ENCODE data around the gene RPL26. TPM values are rescaled to one million over a fixed set of nuclear protein-coding genes. Genes with fewer than 3 reads are reported as not detected.

RPL26 gene
- total RNA-seq, 1 experiment from 2014 or later: 2,438 TPM

Small RNA genes lying within 50 kb of the gene (small RNA-seq; reads per million reads assigned to genes)
- gene RF00265: 0.20 reads per million

Other genes with a start within 250 kb of the RPL26 start
- gene PER1, start 230.8 kb downstream of the RPL26 start, total RNA-seq (2014; rRNA removed; shearing (Covaris generic)): 3.2 and 5.2 TPM in 2 replicates
- 2.7 and 4.6 TPM in 2 replicates for gene VAMP2, start 220.2 kb downstream of the RPL26 start, total RNA-seq (2014; rRNA removed; shearing (Covaris generic))
- 12.3 and 14.5 TPM in 2 replicates for gene TMEM107, start 206.8 kb downstream of the RPL26 start, total RNA-seq (2014; rRNA removed; shearing (Covaris generic))
- 6.5 and 9.9 TPM in 2 replicates for gene BORCS6, start 193.0 kb downstream of the RPL26 start, total RNA-seq (2014; rRNA removed; shearing (Covaris generic))
- gene AURKB, start 172.6 kb downstream of the RPL26 start, total RNA-seq (2014; rRNA removed; shearing (Covaris generic)): 147 and 161 TPM in 2 replicates
- 5.2 and 6.9 TPM in 2 replicates for gene CTC1, start 135.1 kb downstream of the RPL26 start, total RNA-seq (2014; rRNA removed; shearing (Covaris generic))
- 55.3 and 55.4 TPM in 2 replicates for gene PFAS, start 133.9 kb downstream of the RPL26 start, total RNA-seq (2014; rRNA removed; shearing (Covaris generic))
- 13.0 and 15.9 TPM in 2 replicates for gene RANGRF, start 94.5 kb downstream of the RPL26 start, total RNA-seq (2014; rRNA removed; shearing (Covaris generic))
- gene SLC25A35, start 87.8 kb downstream of the RPL26 start, total RNA-seq (2014; rRNA removed; shearing (Covaris generic)): 0.48 and 5.1 TPM in 2 replicates
- 0.10 and 0.27 TPM in 2 replicates for gene ARHGEF15, start 73.0 kb downstream of the RPL26 start, total RNA-seq (2014; rRNA removed; shearing (Covaris generic))
- gene ODF4, start 43.4 kb downstream of the RPL26 start, total RNA-seq (2014; rRNA removed; shearing (Covaris generic)): not detected in 2 replicates
- not detected in 2 replicates for gene RNF222, start 14.6 kb upstream of the RPL26 start, total RNA-seq (2014; rRNA removed; shearing (Covaris generic))
- gene NDEL1, start 52.7 kb upstream of the RPL26 start, total RNA-seq (2014; rRNA removed; shearing (Covaris generic)): 21.9 and 35.4 TPM in 2 replicates
- 29.2 and 35.8 TPM in 2 replicates for gene MYH10, start 247.5 kb upstream of the RPL26 start, total RNA-seq (2014; rRNA removed; shearing (Covaris generic))